Suprapubic skin (tissue), 4 donors: ENCODE data around the gene TTC28. TPM values are rescaled to one million over a fixed set of nuclear protein-coding genes. Genes with fewer than 3 reads are reported as not detected.

Experiments used
- DNase-seq, 2 donors: peaks; one replicate each; pipeline ENCODE4 v3.0.0-alpha.2; 2019; ENCODE audit warnings: low spot score in 2 of 2
- H3K27ac ChIP-seq: fragments of 200-600 bp; sonication (generic); one replicate; pipeline ENCODE4 v1.5.1; 2019
- H3K27me3 ChIP-seq: fragments of 200-600 bp; sonication (generic); one replicate; pipeline ENCODE4 v1.5.1; 2019
- H3K36me3 ChIP-seq: fragments of 200-600 bp; sonication (generic); one replicate; pipeline ENCODE4 v1.5.1; 2019
- H3K4me1 ChIP-seq: fragments of 200-600 bp; sonication (generic); one replicate; pipeline ENCODE4 v1.5.1; 2019
- H3K4me3 ChIP-seq: fragments of 200-600 bp; sonication (generic); one replicate; pipeline ENCODE4 v1.5.1; 2019; ENCODE audit warnings: mild to moderate bottlenecking
- H3K9me3 ChIP-seq: fragments of 200-600 bp; sonication (generic); one replicate; pipeline ENCODE4 v1.5.1; 2019
- CTCF ChIP-seq, 2 donors: fragments of 200-600 bp in 1 of 2; fragments of 450-650 bp in 1 of 2; sonication (generic) in 1 of 2; IDR thresholded peaks; one replicate each; pipeline ENCODE4 v1.5.1; 2016 to 2019; ENCODE audit warnings: antibody characterized with exemption in 2 of 2, mild to moderate bottlenecking in 1 of 2, moderate library complexity in 1 of 2
- EP300 ChIP-seq: sonication (generic); formaldehyde crosslinking; IDR thresholded peaks from one replicate; pipeline ENCODE4 v1.6.1; 2017; ENCODE audit warnings: antibody characterized with exemption
- POLR2A ChIP-seq, 2 donors: fragments of 450-650 bp; IDR thresholded peaks; one replicate each; pipeline ENCODE4 v1.6.1; 2017; ENCODE audit warnings: antibody characterized with exemption in 2 of 2, mild to moderate bottlenecking in 2 of 2, moderate library complexity in 2 of 2
- POLR2AphosphoS5 ChIP-seq, 3 donors: sonication (generic); formaldehyde crosslinking; IDR thresholded peaks; one replicate each; pipeline ENCODE4 v1.6.1; 2017; ENCODE audit warnings: antibody characterized with exemption in 3 of 3
- WGBS: methylation state at CpG from one replicate; pipeline ENCODE4 v1.1.5; 2018; 5-methylcytosine and 5-hydroxymethylcytosine counted together
- total RNA-seq, 4 donors: library from RNA; depleted of rRNA; stranded (reverse); fragments of >200 nt; gene quantifications; one replicate each; pipeline ENCODE4 v1.1.0, GENCODE V29; 2016

The TTC28 gene
- total RNA-seq, 4 donors from 2014 or later, result 8.1 to 23.1 (median 11.7) TPM

- Histone ChIP-seq H3K36me3 (no peaks in the 10 kb centered on the region), H3K27ac (no peak overlapping the region), H3K4me1 (peaks cover 8% of the 10 kb centered on the region), H3K4me3 (no peak overlapping the region), H3K27me3 (no peaks in the 10 kb centered on the region), H3K9me3 (no peaks in the 10 kb centered on the region)
- 40% methylated on average over 2 of the region's 2 CpGs for whole genome bisulfite sequencing
- DNase-seq, result no peak
- TF ChIP-seq EP300, result no peak
- no peak for TF ChIP-seq POLR2A (IDR thresholded peaks at IDR 0.05)
- TF ChIP-seq POLR2AphosphoS5 (IDR thresholded peaks at IDR 0.05), result no peak
- TF ChIP-seq CTCF (IDR thresholded peaks at IDR 0.05), result no peak
Observed at GRCh38 chr22:28395920-28396753, 283.5 kb downstream of the TTC28 start.

- no peaks in the 10 kb centered on the region for H3K36me3 ChIP-seq
- H3K27ac ChIP-seq, result no peak overlapping the region
Observed at GRCh38 chr22:28395520-28395919, 284.1 kb downstream of the TTC28 start.

GRCh38 chr22:28394513-28395110 is 285.0 kb downstream of the TTC28 start:
- no peaks in the 10 kb centered on the region for H3K27me3 ChIP-seq
- H3K9me3 ChIP-seq, result no peaks in the 10 kb centered on the region
- H3K4me3 ChIP-seq, result no peak overlapping the region
- TF ChIP-seq POLR2AphosphoS5 (IDR thresholded peaks at IDR 0.05), result no peak
- TF ChIP-seq CTCF (IDR thresholded peaks at IDR 0.05), result no peak
- 68% methylated on average over 2 of the region's 2 CpGs for WGBS
- DNase-seq, result no peak
- H3K4me1 ChIP-seq, result peaks cover 8% of the 10 kb centered on the region
- H3K27ac ChIP-seq, result no peak overlapping the region
- H3K36me3 ChIP-seq, result no peaks in the 10 kb centered on the region

More at GRCh38 chr22:28395520-28395919, 284.1 kb downstream of the TTC28 start:
- Histone ChIP-seq H3K4me1 (peaks cover 8% of the 10 kb centered on the region), H3K27me3 (no peaks in the 10 kb centered on the region), H3K4me3 (no peak overlapping the region), H3K9me3 (no peaks in the 10 kb centered on the region)
- no peak for DNase-seq
- 94% methylated on average over 4 of the region's 4 CpGs for WGBS
- TF ChIP-seq EP300 (no peak), POLR2A (IDR thresholded peaks at IDR 0.05) (no peak), POLR2AphosphoS5 (IDR thresholded peaks at IDR 0.05) (no peak), CTCF (IDR thresholded peaks at IDR 0.05) (no peak)

GRCh38 chr22:28381429-28382167 is 298.0 kb downstream of the TTC28 start:
- H3K27ac ChIP-seq, result no peak overlapping the region
- peaks cover 4% of the 10 kb centered on the region for H3K4me1 ChIP-seq
- no peak overlapping the region for H3K4me3 ChIP-seq
- DNase-seq, result no peak
- WGBS, result 58% methylated on average over 3 of the region's 3 CpGs
- no peaks in the 10 kb centered on the region for H3K36me3 ChIP-seq
- H3K9me3 ChIP-seq, result no peaks in the 10 kb centered on the region
- TF ChIP-seq POLR2AphosphoS5 (IDR thresholded peaks at IDR 0.05) (no peak), POLR2A (IDR thresholded peaks at IDR 0.05) (no peak), EP300 (no peak), CTCF (IDR thresholded peaks at IDR 0.05) (no peak)
- H3K27me3 ChIP-seq, result no peaks in the 10 kb centered on the region

- no peak for DNase-seq
- H3K36me3 ChIP-seq, result no peaks in the 10 kb centered on the region
- peaks cover 20% of the 10 kb centered on the region for H3K4me1 ChIP-seq
- H3K4me3 ChIP-seq, result no peak overlapping the region
- WGBS, result 84% methylated on average over 4 of the region's 4 CpGs
- no peak overlapping the region for H3K27ac ChIP-seq
- H3K27me3 ChIP-seq, result no peaks in the 10 kb centered on the region
- H3K9me3 ChIP-seq, result no peaks in the 10 kb centered on the region
- no peak for TF ChIP-seq POLR2A (IDR thresholded peaks at IDR 0.05)
- no peak for TF ChIP-seq POLR2AphosphoS5 (IDR thresholded peaks at IDR 0.05)
- no peak for TF ChIP-seq EP300
- TF ChIP-seq CTCF (IDR thresholded peaks at IDR 0.05), result no peak
Observed at GRCh38 chr22:28379951-28380350, 299.7 kb downstream of the TTC28 start.
